Activated CD8-positive, alpha-beta memory T cell treated with anti-CD3 and anti-CD28 coated beads for 1 hour (primary cell): Measurements from ENCODE around the gene NUDT16.

Source experiments
- DNase-seq, 2 donors: peaks; one replicate each; pipeline ENCODE4 v3.0.0-alpha.2; 2020; ENCODE audit warnings: low read depth in 1 of 2; ENCODE audit errors: extremely low read depth in 1 of 2

Gene NUDT16

DNA sequence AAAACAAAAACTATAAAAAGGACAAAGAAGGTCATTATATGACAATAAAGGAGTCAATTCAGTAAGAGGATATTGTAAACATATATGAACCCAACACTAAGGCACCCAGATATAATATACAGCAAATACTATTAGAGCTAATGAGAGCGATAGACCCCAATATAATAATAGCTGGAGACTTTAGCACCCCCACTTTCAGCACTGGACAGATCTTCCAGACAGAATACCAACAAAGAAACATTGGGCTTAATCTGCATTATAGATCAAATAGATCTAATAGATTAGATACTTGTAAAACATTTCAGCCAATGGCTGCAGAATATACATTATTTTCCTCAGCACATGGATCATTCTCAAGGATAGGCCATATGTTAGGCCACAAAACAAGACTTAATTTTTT, 53.4 kb downstream of the NUDT16 start:
- no peak for DNase-seq
